BJ (cell line): ENCODE results near the gene PHLDB1. TPM values are rescaled to one million over a fixed set of nuclear protein-coding genes. Genes with fewer than 3 reads are reported as not detected.

Source experiments
- CTCF ChIA-PET: fragments of 350-600 bp; formaldehyde crosslinking; extraction: SDS; loops from one replicate; lab custom pipeline; 2021; ENCODE audit warnings: antibody characterized with exemption, inconsistent platforms; lab: Yijun Ruan, JAX
- POLR2A ChIA-PET: fragments of 300-600 bp; sonication (Branson Sonifier 250); formaldehyde crosslinking; extraction: SDS; loops from one replicate; lab custom pipeline; 2021; ENCODE audit warnings: antibody characterized with exemption; lab: Charles Lee
- DNase-seq: peaks from one replicate; pipeline ENCODE4 v3.0.0-alpha.2; 2011; ENCODE audit warnings: low read depth
- H3K27me3 ChIP-seq: 2 replicates; pipeline ENCODE4 v1.6.0; 2011; ENCODE audit warnings: low read length; ENCODE audit not compliant: control insufficient read depth, insufficient read depth
- H3K36me3 ChIP-seq: 2 replicates; pipeline ENCODE4 v1.5.1; 2011; ENCODE audit warnings: low read length; ENCODE audit not compliant: control insufficient read depth, insufficient read depth
- H3K4me3 ChIP-seq: 2 replicates; pipeline ENCODE4 v1.5.1; 2011; ENCODE audit warnings: low read depth, mild to moderate bottlenecking, control low read depth, low read length
- CTCF ChIP-seq: IDR thresholded peaks from 2 replicates; pipeline ENCODE4 v1.5.1; 2011; ENCODE audit warnings: low read depth, mild to moderate bottlenecking, control low read depth, inconsistent platforms, low read length, moderate library complexity; ENCODE audit not compliant: insufficient read depth
- polyA plus RNA-seq: library from polyadenylated mRNA; depleted of rRNA; stranded (reverse); fragments of >200 nt; gene quantifications from 2 replicates; pipeline ENCODE4 v1.2.3, GENCODE V29; 2011

Gene PHLDB1
- polyA plus RNA-seq, 1 experiment, result 74.7 TPM

GRCh38 chr11:118619444-118620197 lies 12.2 kb downstream of the PHLDB1 start:
- Histone ChIP-seq H3K27me3 (no peaks in the 10 kb centered on the region), H3K4me3 (no peak overlapping the region), H3K36me3 (peaks cover 20% of the 10 kb centered on the region)
- ChIA-PET CTCF (interaction anchor here (0.6 to 8.2 kb wide), 5 partner anchors 8 to 40 kb away, joined by 3 to 71 read pairs (median 5); partner anchors contain the start of gene PHLDB1), POLR2A (interaction anchor here (1.7 to 2.3 kb wide), 2 partner anchors 11 to 13 kb away, joined by 8 to 20 read pairs; partner anchors contain the start of gene PHLDB1)
- peak; percentile 78 for DNase-seq
- TF ChIP-seq CTCF, result no peak

DNA sequence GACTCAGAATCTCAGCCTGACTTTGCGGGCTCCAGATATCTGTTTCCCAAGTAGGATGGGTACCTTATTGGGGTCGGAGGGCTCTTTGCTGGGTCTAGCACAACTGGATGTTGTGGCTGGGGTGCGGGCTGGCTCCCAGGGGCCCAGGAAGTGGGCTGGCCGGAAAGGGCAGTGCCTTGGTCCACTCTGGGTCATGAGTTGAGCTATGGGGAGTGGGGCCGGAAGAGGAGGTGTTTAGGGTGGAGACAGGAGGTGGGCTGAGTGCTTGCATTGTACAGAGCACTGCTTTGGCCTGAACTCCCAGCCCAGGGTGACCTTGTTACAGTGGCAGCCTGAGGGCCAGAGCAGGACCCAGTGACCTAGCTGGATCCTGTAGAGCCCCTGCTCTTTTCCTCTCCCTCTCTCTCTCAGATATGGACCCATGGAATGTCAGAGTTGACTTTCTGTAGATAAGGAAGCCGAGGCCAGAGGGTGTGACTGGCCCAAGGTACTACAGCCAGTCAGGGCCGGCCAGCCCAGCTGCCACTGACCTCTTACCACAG lies 13.2 kb downstream of the PHLDB1 start:
- DNase-seq, result no peak
- Histone ChIP-seq H3K27me3 (no peaks in the 10 kb centered on the region), H3K36me3 (peaks cover 28% of the 10 kb centered on the region), H3K4me3 (peak overlapping the region; percentile 63)
- TF ChIP-seq CTCF, result no peak
- POLR2A ChIA-PET, result interaction anchor here (0.5 to 1.0 kb wide), 3 partner anchors 13 to 338 kb away, joined by 3 to 4 read pairs (median 4); partner anchors contain the start of gene PHLDB1
- CTCF ChIA-PET, result interaction anchor here (1.2 to 8.2 kb wide), 5 partner anchors 8 to 307 kb away, joined by 3 to 71 read pairs (median 4); partner anchors contain the start of gene PHLDB1

- H3K4me3 ChIP-seq, result peak overlapping the region; percentile 63
- peaks cover 27% of the 10 kb centered on the region for H3K36me3 ChIP-seq
- no peaks in the 10 kb centered on the region for H3K27me3 ChIP-seq
- DNase-seq, result no peak
- POLR2A ChIA-PET, result interaction anchor here (0.5 to 1.0 kb wide), 3 partner anchors 14 to 338 kb away, joined by 3 to 4 read pairs (median 4); partner anchors contain the start of gene PHLDB1
- CTCF ChIA-PET, result interaction anchor here (0.6 to 8.2 kb wide), 6 partner anchors 9 to 307 kb away, joined by 3 to 71 read pairs (median 4); partner anchors contain the start of gene PHLDB1
- no peak for TF ChIP-seq CTCF
Observed at GRCh38 chr11:118621071-118621783, 13.8 kb downstream of the PHLDB1 start.

GRCh38 chr11:118621784-118622375 lies 14.5 kb downstream of the PHLDB1 start:
- no peak for TF ChIP-seq CTCF
- H3K36me3 ChIP-seq, result peaks cover 27% of the 10 kb centered on the region
- ChIA-PET POLR2A (interaction anchor here (0.9 kb wide), 1 partner anchor 15 kb away, joined by 3 read pairs; no protein-coding TSS in a partner anchor), CTCF (interaction anchor here (0.6 to 8.2 kb wide), 5 partner anchors 10 to 306 kb away, joined by 3 to 71 read pairs (median 4); partner anchors contain the start of gene PHLDB1)
- H3K27me3 ChIP-seq, result no peaks in the 10 kb centered on the region
- no peak for DNase-seq
- peak overlapping the region; percentile 63 for H3K4me3 ChIP-seq
